HuH-7.5 (cell line): Measurements from ENCODE around the gene NOP9.

Source experiments
- DNase-seq: peaks from one replicate; pipeline ENCODE4 v3.0.0; 2011; ENCODE audit warnings: low spot score

The NOP9 gene

GRCh38 chr14:24262821-24263733 lies 36.6 kb upstream of the NOP9 start, which contains the start of gene TGM1:
Gene TGM1 (minus strand): TSS chr14:24263177. CDS start chr14:24262352, 825 bp downstream.
- no peak for DNase-seq

- DNase-seq, result no peak
Observed at GRCh38 chr14:24263848-24264247, 35.8 kb upstream of the NOP9 start.

GRCh38 chr14:24264298-24264697 lies 35.4 kb upstream of the NOP9 start:
- DNase-seq, result no peak

- DNase-seq, result no peak
Observed at GRCh38 chr14:24266344-24267244, 33.1 kb upstream of the NOP9 start.

GRCh38 chr14:24267516-24267915 lies 32.1 kb upstream of the NOP9 start:
- no peak for DNase-seq

GRCh38 chr14:24268225-24268624 lies 31.4 kb upstream of the NOP9 start:
- DNase-seq, result no peak

- DNase-seq, result no peak
Observed at GRCh38 chr14:24269368-24269767, 30.3 kb upstream of the NOP9 start.

- no peak for DNase-seq
Observed at GRCh38 chr14:24269910-24270536, 29.6 kb upstream of the NOP9 start.

- DNase-seq, result no peak
Observed at GRCh38 chr14:24270537-24271133, 29.0 kb upstream of the NOP9 start.

- DNase-seq, result peak; percentile 96
Observed at GRCh38 chr14:24271134-24271833, 28.4 kb upstream of the NOP9 start, which contains the start of gene RABGGTA. Gene RABGGTA (minus strand): TSS chr14:24271597. CDS start chr14:24271115, 482 bp downstream.

GRCh38 chr14:24271834-24272263 lies 27.8 kb upstream of the NOP9 start:
- no peak for DNase-seq

GRCh38 chr14:24272467-24272866 lies 27.2 kb upstream of the NOP9 start:
- no peak for DNase-seq

- DNase-seq, result no peak
Observed at GRCh38 chr14:24273422-24273998, 26.1 kb upstream of the NOP9 start.

GRCh38 chr14:24274101-24274543 lies 25.5 kb upstream of the NOP9 start:
- no peak for DNase-seq

- no peak for DNase-seq
Observed at GRCh38 chr14:24277071-24277470, 22.6 kb upstream of the NOP9 start.

- DNase-seq, result no peak
Observed at GRCh38 chr14:24277606-24278321, 21.9 kb upstream of the NOP9 start.

GRCh38 chr14:24278424-24278823 lies 21.2 kb upstream of the NOP9 start:
- no peak for DNase-seq

GRCh38 chr14:24279301-24280186 lies 20.1 kb upstream of the NOP9 start:
- DNase-seq, result no peak
